ENCODE results near the gene ZSCAN21.

The ZSCAN21 gene

GRCh38 chr7:100088621-100089457, 39.3 kb downstream of the ZSCAN21 start, which contains the start of gene COPS6:
Gene COPS6 (plus strand): TSS chr7:100088969. CDS start chr7:100088991, 22 bp downstream.
- no peak for DNase-seq (ENCODE audit: low read depth)
- no peak for TF ChIP-seq CTCF (IDR thresholded peaks at IDR 0.05; ENCODE audit: control insufficient read depth, insufficient read depth, low read depth, low read length, missing control alignments)
- H3K4me3 ChIP-seq (ENCODE audit: control insufficient read depth, low read depth, low read length): peak within 1 kb of the TSS; percentile 80

- peak overlapping the region; percentile 80 for H3K4me3 ChIP-seq (ENCODE audit: control insufficient read depth, low read depth, low read length)
- no peak for DNase-seq (ENCODE audit: low read depth)
- no peak for TF ChIP-seq CTCF (IDR thresholded peaks at IDR 0.05; ENCODE audit: control insufficient read depth, insufficient read depth, low read depth, low read length, missing control alignments)
Observed at GRCh38 chr7:100089458-100090196, 40.1 kb downstream of the ZSCAN21 start.

- DNase-seq (ENCODE audit: low read depth): no peak
- no peak overlapping the region for H3K4me3 ChIP-seq (ENCODE audit: control insufficient read depth, low read depth, low read length)
- TF ChIP-seq CTCF (IDR thresholded peaks at IDR 0.05; ENCODE audit: control insufficient read depth, insufficient read depth, low read depth, low read length, missing control alignments): no peak
Observed at GRCh38 chr7:100090527-100091410, 41.2 kb downstream of the ZSCAN21 start.

- no peak overlapping the region for H3K4me3 ChIP-seq (ENCODE audit: control insufficient read depth, low read depth, low read length)
- no peak for DNase-seq (ENCODE audit: low read depth)
- TF ChIP-seq CTCF (IDR thresholded peaks at IDR 0.05; ENCODE audit: control insufficient read depth, insufficient read depth, low read depth, low read length, missing control alignments): no peak
Observed at GRCh38 chr7:100091411-100092181, 42.0 kb downstream of the ZSCAN21 start.

- H3K4me3 ChIP-seq (ENCODE audit: control insufficient read depth, low read depth, low read length): no peak overlapping the region
- DNase-seq (ENCODE audit: low read depth): no peak
- no peak for TF ChIP-seq CTCF (IDR thresholded peaks at IDR 0.05; ENCODE audit: control insufficient read depth, insufficient read depth, low read depth, low read length, missing control alignments)
Observed at GRCh38 chr7:100093054-100093453, 43.5 kb downstream of the ZSCAN21 start.
